ENCODE data around the gene UBE2L5. TPM values are rescaled to one million over a fixed set of nuclear protein-coding genes. Genes with fewer than 3 reads are reported as not detected.
A peak's percentile ranks its signal among the peaks of the same experiment; 100 is the strongest.

UBE2L5 gene
- total RNA-seq, 2 experiments from 2014 or later, result not detected

DNA sequence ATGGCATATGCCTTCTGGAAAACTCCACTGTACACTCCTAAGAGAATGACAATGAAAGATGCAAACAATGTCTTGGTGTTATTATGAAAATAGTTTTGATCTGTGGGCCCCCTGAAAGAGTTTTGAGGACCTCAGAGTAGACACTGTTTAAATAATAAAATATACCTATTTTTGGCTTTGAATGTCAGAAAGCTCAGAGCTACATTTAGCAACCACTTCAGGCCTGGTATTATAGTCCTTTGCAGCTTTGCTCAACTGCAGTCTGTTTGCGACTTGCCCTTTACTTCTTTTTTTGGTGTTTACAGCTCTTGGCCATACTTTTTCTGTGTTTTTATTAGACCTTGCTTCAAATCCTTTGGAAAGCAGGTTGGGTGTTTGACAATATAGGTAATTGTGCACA, 5.8 kb upstream of the UBE2L5 start:
- Mint-ChIP-seq H3K4me3 (no peak overlapping the region), H3K27ac (no peak overlapping the region), H3K4me1 (ENCODE audit: low read depth) (peaks cover 21% of the 10 kb centered on the region), H3K9me3 (no peaks in the 10 kb centered on the region), H3K36me3 (ENCODE audit: low read depth) (no peaks in the 10 kb centered on the region), H3K27me3 (no peaks in the 10 kb centered on the region)
- TF ChIP-seq, protein P1, sequence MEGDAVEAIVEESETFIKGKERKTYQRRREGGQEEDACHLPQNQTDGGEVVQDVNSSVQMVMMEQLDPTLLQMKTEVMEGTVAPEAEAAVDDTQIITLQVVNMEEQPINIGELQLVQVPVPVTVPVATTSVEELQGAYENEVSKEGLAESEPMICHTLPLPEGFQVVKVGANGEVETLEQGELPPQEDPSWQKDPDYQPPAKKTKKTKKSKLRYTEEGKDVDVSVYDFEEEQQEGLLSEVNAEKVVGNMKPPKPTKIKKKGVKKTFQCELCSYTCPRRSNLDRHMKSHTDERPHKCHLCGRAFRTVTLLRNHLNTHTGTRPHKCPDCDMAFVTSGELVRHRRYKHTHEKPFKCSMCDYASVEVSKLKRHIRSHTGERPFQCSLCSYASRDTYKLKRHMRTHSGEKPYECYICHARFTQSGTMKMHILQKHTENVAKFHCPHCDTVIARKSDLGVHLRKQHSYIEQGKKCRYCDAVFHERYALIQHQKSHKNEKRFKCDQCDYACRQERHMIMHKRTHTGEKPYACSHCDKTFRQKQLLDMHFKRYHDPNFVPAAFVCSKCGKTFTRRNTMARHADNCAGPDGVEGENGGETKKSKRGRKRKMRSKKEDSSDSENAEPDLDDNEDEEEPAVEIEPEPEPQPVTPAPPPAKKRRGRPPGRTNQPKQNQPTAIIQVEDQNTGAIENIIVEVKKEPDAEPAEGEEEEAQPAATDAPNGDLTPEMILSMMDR (IDR thresholded peaks at IDR 0.05), result no peak
- no peak for DNase-seq
- intact Hi-C loops (cut with micrococcal nuclease), result no loop called here
- CTCF ChIA-PET, result no interaction called here
- POLR2A ChIA-PET, result interaction anchor here (1.2 kb wide), 1 partner anchor 48 kb away, joined by 4 read pairs; no protein-coding TSS in a partner anchor
- ATAC-seq, result no peak

DNA sequence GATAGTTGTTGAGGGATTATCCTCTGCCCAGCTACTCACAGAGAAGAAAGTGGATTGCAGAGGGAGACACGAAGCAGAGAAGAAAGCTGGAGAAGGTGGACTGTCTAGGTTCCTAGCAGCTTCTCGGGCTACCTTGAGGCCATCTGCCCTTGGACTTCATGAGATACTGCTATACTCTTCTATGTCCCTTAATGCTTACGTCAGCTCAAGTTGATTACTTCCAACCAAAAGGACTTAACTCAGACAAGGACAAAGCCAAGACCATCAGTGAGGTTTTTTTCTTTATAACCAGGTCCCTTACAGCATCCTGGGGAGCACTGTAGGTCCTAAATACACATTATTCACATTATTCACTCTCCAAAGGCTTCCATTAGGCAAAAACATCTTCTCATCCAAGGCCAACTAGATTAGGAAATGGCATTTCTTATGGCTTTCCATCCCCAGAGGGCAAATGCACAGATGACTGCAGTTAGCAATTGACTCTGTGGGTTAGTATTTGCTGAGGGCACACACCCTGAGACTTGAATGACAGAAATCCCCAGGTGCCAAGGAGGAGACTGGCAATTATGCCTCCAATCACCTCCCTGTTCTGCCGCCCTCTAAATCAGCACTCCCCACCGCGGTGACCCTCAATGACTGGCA, 4.1 kb upstream of the UBE2L5 start:
- CTCF ChIA-PET, result interaction anchor here (1.4 to 1.5 kb wide), 2 partner anchors 10 to 24 kb away, joined by 3 to 6 read pairs; no protein-coding TSS in a partner anchor
- H3K27me3 Mint-ChIP-seq, result peaks cover 2% of the 10 kb centered on the region
- DNase-seq, result no peak
- H3K9me3 Mint-ChIP-seq, result no peaks in the 10 kb centered on the region
- TF ChIP-seq, protein P1 (IDR thresholded peaks at IDR 0.05), result no peak
- intact Hi-C loops (cut with micrococcal nuclease), result no loop called here
- H3K27ac Mint-ChIP-seq, result no peak overlapping the region
- no peak for ATAC-seq
- POLR2A ChIA-PET, result interaction anchor here (1.0 to 2.5 kb wide), 4 partner anchors 10 to 65 kb away, joined by 3 to 10 read pairs (median 3); no protein-coding TSS in a partner anchor
- H3K4me1 Mint-ChIP-seq (ENCODE audit: low read depth), result peaks cover 24% of the 10 kb centered on the region
- no peak overlapping the region for H3K4me3 Mint-ChIP-seq
- H3K36me3 Mint-ChIP-seq (ENCODE audit: low read depth), result no peaks in the 10 kb centered on the region

DNA sequence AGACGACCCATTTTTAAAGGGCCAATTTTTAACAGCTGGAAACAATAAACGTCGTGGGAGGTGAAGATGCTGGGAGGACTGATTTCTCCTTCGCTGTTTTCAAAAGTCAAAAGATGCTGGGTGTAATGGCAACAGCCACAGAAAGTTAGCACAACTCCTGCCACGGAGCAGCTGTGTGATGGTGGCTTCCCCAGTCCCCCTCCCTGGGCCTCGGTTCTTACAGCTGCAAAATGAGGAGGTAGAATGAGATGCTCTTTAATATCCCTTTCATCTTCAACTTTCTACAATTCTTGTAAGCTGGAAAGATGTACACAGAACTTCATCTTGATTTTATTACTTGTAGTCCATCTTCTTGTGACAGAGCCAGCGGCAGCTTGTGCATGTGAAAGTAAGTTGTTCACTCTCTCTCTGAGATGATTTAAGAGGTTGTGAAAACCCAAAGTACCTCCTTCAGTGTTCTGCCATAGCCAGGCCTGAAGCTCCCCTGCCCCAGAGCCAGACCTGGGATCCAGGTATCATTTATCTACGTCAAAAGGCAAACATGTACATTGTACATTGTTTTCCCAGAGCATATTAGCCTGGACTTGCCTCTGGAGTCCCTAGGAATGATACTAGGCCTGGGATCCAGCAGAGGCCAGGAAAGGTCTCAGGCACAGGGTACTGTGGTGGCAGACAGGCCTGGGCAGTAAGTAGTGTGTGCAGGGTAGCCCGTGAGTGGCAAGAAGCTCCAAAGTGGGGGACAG, 3.4 kb upstream of the UBE2L5 start:
- Mint-ChIP-seq H3K9me3 (no peaks in the 10 kb centered on the region), H3K27ac (no peak overlapping the region), H3K4me1 (ENCODE audit: low read depth) (peaks cover 24% of the 10 kb centered on the region), H3K4me3 (no peak overlapping the region), H3K27me3 (peaks cover 2% of the 10 kb centered on the region), H3K36me3 (ENCODE audit: low read depth) (no peaks in the 10 kb centered on the region)
- DNase-seq (no peak), ATAC-seq (no peak)
- CTCF ChIA-PET, result interaction anchor here (1.4 to 1.5 kb wide), 4 partner anchors 11 to 60 kb away, joined by 3 to 6 read pairs (median 4); no protein-coding TSS in a partner anchor
- POLR2A ChIA-PET, result interaction anchor here (1.2 to 2.5 kb wide), 3 partner anchors 10 to 12 kb away, joined by 3 to 10 read pairs (median 3); no protein-coding TSS in a partner anchor
- intact Hi-C loops (cut with micrococcal nuclease), result no loop called here
- TF ChIP-seq, protein P1 (IDR thresholded peaks at IDR 0.05), result no peak

DNA sequence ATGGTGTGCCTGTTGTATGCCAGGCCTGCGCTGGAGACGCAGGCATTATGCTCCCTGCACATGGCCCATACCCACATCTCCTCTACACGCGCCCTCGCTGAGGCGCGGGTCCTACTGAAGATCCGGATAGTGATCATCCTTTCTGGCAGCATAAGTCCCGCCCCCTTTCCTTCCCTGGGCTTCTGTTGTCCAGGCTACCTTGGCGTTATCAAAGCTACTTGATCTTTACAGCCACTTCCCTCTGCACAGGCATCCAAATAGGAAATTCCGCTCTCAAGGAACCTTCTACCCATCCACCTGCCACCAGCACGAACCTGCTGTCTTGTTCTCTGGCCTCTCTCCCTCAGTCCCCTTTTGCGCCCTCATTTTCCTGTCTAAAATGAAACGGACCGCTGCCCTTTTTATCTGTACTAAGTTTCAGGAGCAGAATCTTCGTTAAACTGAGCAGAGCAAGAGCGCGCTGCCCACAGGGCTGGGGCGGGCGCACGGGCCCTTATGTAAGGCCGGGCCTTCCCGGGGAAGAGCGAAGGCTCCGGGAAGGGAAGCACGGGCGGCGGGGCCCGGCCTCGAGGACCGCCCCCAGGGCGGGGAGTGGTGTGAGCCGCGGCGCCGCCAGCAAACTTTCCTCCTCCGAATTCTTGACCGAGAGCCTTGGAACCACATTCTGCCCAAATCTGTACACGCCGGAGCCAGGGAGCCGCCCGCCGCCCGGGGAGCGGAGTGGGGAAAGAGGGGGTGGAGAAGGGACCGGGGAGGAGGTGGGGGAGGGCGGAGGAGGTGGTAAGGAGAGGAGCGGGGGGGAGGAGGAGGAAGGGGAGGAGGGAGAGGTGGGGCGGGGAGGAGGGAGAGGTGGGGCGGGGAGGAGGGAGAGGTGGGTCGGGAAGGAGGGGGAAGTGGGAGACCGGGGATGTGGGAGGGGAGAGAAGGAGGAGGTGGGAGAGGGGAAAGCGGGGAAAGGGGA, 920 bp upstream of the UBE2L5 start:
- CTCF ChIA-PET, result interaction anchor here (0.9 kb wide), 2 partner anchors 13 to 289 kb away, joined by 3 read pairs; no protein-coding TSS in a partner anchor
- H3K9me3 Mint-ChIP-seq, result no peaks in the 10 kb centered on the region
- peaks cover 14% of the 10 kb centered on the region for H3K4me1 Mint-ChIP-seq (ENCODE audit: low read depth)
- no peaks in the 10 kb centered on the region for H3K36me3 Mint-ChIP-seq (ENCODE audit: low read depth)
- H3K4me3 Mint-ChIP-seq, result peak overlapping the region; percentile 68
- peaks cover 2% of the 10 kb centered on the region for H3K27me3 Mint-ChIP-seq
- intact Hi-C loops (cut with micrococcal nuclease), result no loop called here
- ATAC-seq (peak; percentile 25), DNase-seq (peak; percentile 29)
- TF ChIP-seq, protein P1 (IDR thresholded peaks at IDR 0.05), result no peak
- POLR2A ChIA-PET, result interaction anchor here (0.6 to 1.4 kb wide), 5 partner anchors 8 to 42 kb away, joined by 3 to 6 read pairs (median 5); no protein-coding TSS in a partner anchor
- H3K27ac Mint-ChIP-seq, result no peak overlapping the region
